GM12891 (cell line): ENCODE results near the gene ATRNL1.

Experiments
- POLR2A ChIP-seq: IDR thresholded peaks from 2 replicates; pipeline ENCODE4 v1.6.1; 2011; ENCODE audit warnings: low read depth, low read length, control low read depth
- POLR2AphosphoS5 ChIP-seq: IDR thresholded peaks from 2 replicates; pipeline ENCODE4 v1.6.1; 2011; ENCODE audit warnings: low read depth, low read length, control low read depth
- TAF1 ChIP-seq: IDR thresholded peaks from 2 replicates; pipeline ENCODE4 v1.6.1; 2011; ENCODE audit warnings: low read depth, low read length, control low read depth

DNA sequence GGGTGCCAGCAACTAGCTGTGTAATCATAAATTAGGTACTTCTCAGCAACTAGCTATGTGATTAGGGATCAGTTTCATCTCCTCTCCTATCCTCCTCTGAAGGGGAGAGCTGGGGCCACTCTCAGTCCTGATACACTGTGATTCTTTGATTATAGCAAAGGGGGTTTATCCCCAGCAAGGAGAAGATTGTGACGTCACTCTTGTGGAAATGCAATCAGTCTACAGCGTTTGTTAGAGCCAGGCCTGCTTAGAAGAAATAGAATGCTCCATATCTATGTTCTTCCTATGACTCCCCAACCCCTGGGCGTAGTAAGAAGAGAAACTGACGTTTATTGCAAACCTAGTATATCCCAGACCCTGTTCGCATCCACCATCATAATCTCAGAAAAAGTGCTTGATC lies 871.7 kb downstream of the ATRNL1 start:
- TF ChIP-seq POLR2A (no peak), POLR2AphosphoS5 (no peak), TAF1 (no peak)
